Activated CD4-positive, alpha-beta T cell treated with anti-CD3 and anti-CD28 coated beads for 36 hours (primary cell): ENCODE measurements around the gene KIR3DL3. TPM values are rescaled to one million over a fixed set of nuclear protein-coding genes. Genes with fewer than 3 reads are reported as not detected.
"Not testable (repeated sequence)": the region's sequence is repeated elsewhere in the genome, so short reads cannot be mapped to it uniquely, and the experiment has no call there.

ENCODE experiments used
- ATAC-seq: fragments of 200-7000 bp; cut with Tn5 transposase; one replicate; pipeline ENCODE4 v1.10.0; 2021; ENCODE audit warnings: mild to moderate bottlenecking, moderate library complexity
- CTCF ChIA-PET: fragments of 350-600 bp; sonication (Branson Sonifier 250); formaldehyde crosslinking; loops from one replicate; lab custom pipeline; 2021; ENCODE audit warnings: antibody characterized with exemption; lab: Charles Lee
- POLR2A ChIA-PET: fragments of 350-600 bp; sonication (Branson Sonifier 250); formaldehyde crosslinking; loops from one replicate; lab custom pipeline; 2021; ENCODE audit warnings: antibody characterized with exemption, inconsistent platforms; lab: Charles Lee
- DNase-seq: peaks from one replicate; pipeline ENCODE4 v3.0.0-alpha.2; 2020
- H3K27ac Mint-ChIP-seq: one replicate; pipeline ENCODE4 v1.8.0; 2021; ENCODE audit warnings: mixed read lengths
- H3K27me3 Mint-ChIP-seq: one replicate; pipeline ENCODE4 v1.8.0; 2021; ENCODE audit warnings: mixed read lengths
- H3K36me3 Mint-ChIP-seq: one replicate; pipeline ENCODE4 v1.8.0; 2021; ENCODE audit warnings: low read depth, mixed read lengths
- H3K4me1 Mint-ChIP-seq: one replicate; pipeline ENCODE4 v1.8.0; 2021; ENCODE audit warnings: mixed read lengths
- H3K4me3 Mint-ChIP-seq: one replicate; pipeline ENCODE4 v1.8.0; 2021; ENCODE audit warnings: mild to moderate bottlenecking, moderate library complexity, mixed read lengths
- H3K9me3 Mint-ChIP-seq: one replicate; pipeline ENCODE4 v1.8.0; 2021; ENCODE audit warnings: low read depth, mixed read lengths
- intact Hi-C, 2 experiments: fragments of 100-400 bp; cut with DNase I in 1 of 2; cut with micrococcal nuclease in 1 of 2; formaldehyde crosslinking; loops; one replicate each; pipeline versions ENCODE4 v1.14.2 to v1.15.1; 2022 to 2024; cut with DNase I, micrococcal nuclease
- total RNA-seq, 2 experiments: library from RNA; stranded (reverse); gene quantifications; one replicate each; pipeline ENCODE4 v1.2.3, GENCODE V29; 2021

Gene KIR3DL3
- total RNA-seq, 2 experiments from 2014 or later, result not detected

- CTCF ChIA-PET, H3K4me3 Mint-ChIP-seq, DNase-seq, intact Hi-C loops, ATAC-seq, H3K27ac Mint-ChIP-seq, POLR2A ChIA-PET, H3K9me3 Mint-ChIP-seq, H3K36me3 Mint-ChIP-seq, H3K4me1 Mint-ChIP-seq: not testable (repeated sequence)
- H3K27me3 Mint-ChIP-seq, result peaks cover 21% of the 10 kb centered on the region
These were observed 26.5 kb upstream of the KIR3DL3 start for GRCh38 chr19:54697716-54698115.

DNA sequence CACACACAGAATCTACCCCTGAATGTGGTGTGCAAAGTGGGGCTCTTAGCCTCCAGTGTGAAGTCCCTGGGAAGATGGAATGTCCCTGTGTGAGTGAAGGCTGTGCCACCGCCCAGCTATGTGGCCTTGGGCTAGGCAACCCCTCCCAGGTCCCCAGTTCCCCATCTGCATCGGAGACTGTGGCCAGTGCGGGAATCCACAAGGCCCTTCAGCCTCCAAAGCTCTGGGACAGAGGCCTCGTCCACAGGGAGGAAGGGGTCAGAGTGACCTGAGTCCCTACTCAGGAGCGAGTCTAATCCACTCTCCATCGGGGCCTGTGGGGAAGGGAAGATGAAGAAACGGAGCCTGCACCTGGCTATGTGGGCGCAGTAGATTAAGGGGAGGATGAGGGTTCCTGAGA lies 19.3 kb upstream of the KIR3DL3 start:
- CTCF ChIA-PET, result no interaction called here
- POLR2A ChIA-PET, result no interaction called here
- ATAC-seq (no peak), DNase-seq (no peak)
- H3K4me1 Mint-ChIP-seq, result no peaks in the 10 kb centered on the region
- no peak overlapping the region for H3K4me3 Mint-ChIP-seq
- H3K27ac Mint-ChIP-seq, result no peak overlapping the region
- peaks cover 6% of the 10 kb centered on the region for H3K27me3 Mint-ChIP-seq
- intact Hi-C loops, result no loop called here
- H3K36me3 Mint-ChIP-seq, result no peaks in the 10 kb centered on the region
- no peaks in the 10 kb centered on the region for H3K9me3 Mint-ChIP-seq

DNA sequence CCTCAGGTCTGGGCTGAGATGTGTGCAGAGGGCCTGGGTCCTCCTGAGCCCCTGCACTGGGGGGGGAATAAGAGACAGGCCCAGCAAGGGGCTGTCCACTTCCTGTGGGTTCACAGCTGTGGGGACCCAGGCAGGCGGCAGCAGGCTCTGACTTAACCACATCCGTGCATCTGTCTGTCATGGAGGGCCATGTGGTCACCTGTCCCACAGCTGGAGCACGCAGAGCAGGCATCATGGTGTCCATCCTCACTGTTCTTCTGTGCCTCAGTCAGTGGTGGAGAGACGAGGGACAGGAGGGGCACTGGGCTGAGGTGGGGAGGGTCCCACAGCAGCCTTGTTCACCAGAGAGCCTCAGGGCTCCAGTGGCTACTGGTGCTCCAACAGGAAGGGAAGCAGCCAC lies 16.3 kb upstream of the KIR3DL3 start:
- DNase-seq (no peak), ATAC-seq (no peak)
- H3K27ac Mint-ChIP-seq, result no peak overlapping the region

GRCh38 chr19:54708781-54709180 lies 15.5 kb upstream of the KIR3DL3 start:
- H3K27ac Mint-ChIP-seq, result no peak overlapping the region
- POLR2A ChIA-PET, result no interaction called here
- H3K4me1 Mint-ChIP-seq, result no peaks in the 10 kb centered on the region
- intact Hi-C loops, result no loop called here
- H3K27me3 Mint-ChIP-seq, result peaks cover 3% of the 10 kb centered on the region
- DNase-seq, result no peak
- H3K4me3 Mint-ChIP-seq, result no peak overlapping the region
- H3K9me3 Mint-ChIP-seq, result no peaks in the 10 kb centered on the region
- ATAC-seq, result no peak
- CTCF ChIA-PET, result interaction anchor here (0.9 kb wide), 1 partner anchor 12 kb away, joined by 3 read pairs; no protein-coding TSS in a partner anchor
- no peaks in the 10 kb centered on the region for H3K36me3 Mint-ChIP-seq

More for the DNA sequence above, 16.3 kb upstream of the KIR3DL3 start:
- Mint-ChIP-seq H3K9me3 (no peaks in the 10 kb centered on the region), H3K4me1 (no peaks in the 10 kb centered on the region), H3K27me3 (no peaks in the 10 kb centered on the region), H3K4me3 (no peak overlapping the region), H3K36me3 (no peaks in the 10 kb centered on the region)
- intact Hi-C loops, result no loop called here
- ChIA-PET CTCF (no interaction called here), POLR2A (no interaction called here)

GRCh38 chr19:54709212-54709948 lies 14.9 kb upstream of the KIR3DL3 start:
- no peak overlapping the region for H3K27ac Mint-ChIP-seq
- H3K27me3 Mint-ChIP-seq, result peaks cover 5% of the 10 kb centered on the region
- intact Hi-C loops, result no loop called here
- POLR2A ChIA-PET, result no interaction called here
- no peaks in the 10 kb centered on the region for H3K4me1 Mint-ChIP-seq
- CTCF ChIA-PET, result interaction anchor here (0.9 kb wide), 1 partner anchor 13 kb away, joined by 3 read pairs; no protein-coding TSS in a partner anchor
- no peak for ATAC-seq
- H3K4me3 Mint-ChIP-seq, result no peak overlapping the region
- H3K36me3 Mint-ChIP-seq, result no peaks in the 10 kb centered on the region
- H3K9me3 Mint-ChIP-seq, result no peaks in the 10 kb centered on the region
- no peak for DNase-seq

- H3K4me3 Mint-ChIP-seq, ATAC-seq, H3K9me3 Mint-ChIP-seq, H3K27ac Mint-ChIP-seq, H3K36me3 Mint-ChIP-seq, H3K27me3 Mint-ChIP-seq, CTCF ChIA-PET, DNase-seq, intact Hi-C loops, H3K4me1 Mint-ChIP-seq: not testable (repeated sequence)
- POLR2A ChIA-PET, result interaction anchor here (0.6 kb wide), 1 partner anchor 474 kb away, joined by 3 read pairs; no protein-coding TSS in a partner anchor
These were observed 14.3 kb upstream of the KIR3DL3 start for GRCh38 chr19:54709956-54710355.

- Mint-ChIP-seq H3K4me3 (no peak overlapping the region), H3K36me3 (no peaks in the 10 kb centered on the region), H3K27ac (no peak overlapping the region), H3K9me3 (peaks cover 21% of the 10 kb centered on the region), H3K4me1 (no peaks in the 10 kb centered on the region), H3K27me3 (peaks cover 13% of the 10 kb centered on the region)
- DNase-seq (no peak), ATAC-seq (no peak)
- intact Hi-C loops, result no loop called here
- ChIA-PET POLR2A (no interaction called here), CTCF (no interaction called here)
These were observed 402 bp downstream of the KIR3DL3 start for GRCh38 chr19:54724644-54725043.

- no peaks in the 10 kb centered on the region for H3K36me3 Mint-ChIP-seq
- POLR2A ChIA-PET, result no interaction called here
- intact Hi-C loops, result no loop called here
- peaks cover 13% of the 10 kb centered on the region for H3K27me3 Mint-ChIP-seq
- DNase-seq (no peak), ATAC-seq (no peak)
- no peak overlapping the region for H3K4me3 Mint-ChIP-seq
- no peak overlapping the region for H3K27ac Mint-ChIP-seq
- peaks cover 15% of the 10 kb centered on the region for H3K9me3 Mint-ChIP-seq
- H3K4me1 Mint-ChIP-seq, result no peaks in the 10 kb centered on the region
- CTCF ChIA-PET, result no interaction called here
These were observed 1.1 kb downstream of the KIR3DL3 start for GRCh38 chr19:54725321-54725720.

- intact Hi-C loops, result no loop called here
- DNase-seq (no peak), ATAC-seq (no peak)
- Mint-ChIP-seq H3K36me3 (no peaks in the 10 kb centered on the region), H3K4me3 (no peak overlapping the region), H3K27me3 (peaks cover 19% of the 10 kb centered on the region), H3K27ac (no peak overlapping the region), H3K9me3 (peaks cover 3% of the 10 kb centered on the region), H3K4me1 (no peaks in the 10 kb centered on the region)
- CTCF ChIA-PET, result no interaction called here
- POLR2A ChIA-PET, result no interaction called here
These were observed 3.3 kb downstream of the KIR3DL3 start for GRCh38 chr19:54727562-54727961.

DNA sequence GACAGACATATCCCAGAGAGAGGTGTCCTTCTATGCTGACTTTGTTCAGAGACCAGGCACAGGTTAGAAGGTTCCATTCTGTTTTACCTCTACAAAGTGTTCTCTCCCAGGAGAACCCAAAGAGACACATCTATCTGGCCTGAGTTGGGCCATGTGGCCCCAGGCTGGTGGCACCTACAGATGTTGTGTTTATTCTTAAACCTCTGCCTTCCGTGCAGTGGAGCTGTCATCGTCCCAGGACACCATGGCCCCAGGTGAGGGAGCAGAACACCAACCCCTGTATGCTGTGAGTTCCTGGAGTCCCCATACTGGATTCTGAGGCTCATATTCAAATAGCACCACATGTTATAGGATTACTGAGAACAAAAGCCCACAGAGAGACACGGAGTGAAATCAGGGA lies 3.9 kb downstream of the KIR3DL3 start:
- ATAC-seq, result no peak
- Mint-ChIP-seq H3K27ac (no peak overlapping the region), H3K27me3 (peaks cover 20% of the 10 kb centered on the region), H3K9me3 (peaks cover 2% of the 10 kb centered on the region), H3K4me1 (no peaks in the 10 kb centered on the region), H3K36me3 (no peaks in the 10 kb centered on the region), H3K4me3 (no peak overlapping the region)
- ChIA-PET CTCF (no interaction called here), POLR2A (no interaction called here)
- intact Hi-C loops, result no loop called here
- no peak for DNase-seq

- no peaks in the 10 kb centered on the region for H3K4me1 Mint-ChIP-seq
- no peak for ATAC-seq
These were observed 5.4 kb downstream of the KIR3DL3 start for GRCh38 chr19:54729416-54730188.

GRCh38 chr19:54731191-54731590 lies 6.9 kb downstream of the KIR3DL3 start:
- ATAC-seq (no peak), DNase-seq (no peak)
- POLR2A ChIA-PET, result no interaction called here
- Mint-ChIP-seq H3K27me3 (peaks cover 23% of the 10 kb centered on the region), H3K36me3 (no peaks in the 10 kb centered on the region), H3K4me1 (no peaks in the 10 kb centered on the region), H3K9me3 (no peaks in the 10 kb centered on the region), H3K27ac (no peak overlapping the region), H3K4me3 (no peak overlapping the region)
- intact Hi-C loops, result no loop called here
- CTCF ChIA-PET, result no interaction called here

More at GRCh38 chr19:54729416-54730188, 5.4 kb downstream of the KIR3DL3 start:
- no peaks in the 10 kb centered on the region for H3K9me3 Mint-ChIP-seq
- ChIA-PET POLR2A (no interaction called here), CTCF (no interaction called here)
- H3K36me3 Mint-ChIP-seq, result no peaks in the 10 kb centered on the region
- intact Hi-C loops, result no loop called here
- H3K27ac Mint-ChIP-seq, result no peak overlapping the region
- peaks cover 22% of the 10 kb centered on the region for H3K27me3 Mint-ChIP-seq
- DNase-seq, result no peak
- H3K4me3 Mint-ChIP-seq, result no peak overlapping the region
